ENCODE results near the gene ZNF786. TPM values are rescaled to one million over a fixed set of nuclear protein-coding genes. Genes with fewer than 3 reads are reported as not detected.

The ZNF786 gene
- total and polyA plus RNA-seq, 8 donors = 1.8 to 4.4 (median 2.7) TPM

DNA sequence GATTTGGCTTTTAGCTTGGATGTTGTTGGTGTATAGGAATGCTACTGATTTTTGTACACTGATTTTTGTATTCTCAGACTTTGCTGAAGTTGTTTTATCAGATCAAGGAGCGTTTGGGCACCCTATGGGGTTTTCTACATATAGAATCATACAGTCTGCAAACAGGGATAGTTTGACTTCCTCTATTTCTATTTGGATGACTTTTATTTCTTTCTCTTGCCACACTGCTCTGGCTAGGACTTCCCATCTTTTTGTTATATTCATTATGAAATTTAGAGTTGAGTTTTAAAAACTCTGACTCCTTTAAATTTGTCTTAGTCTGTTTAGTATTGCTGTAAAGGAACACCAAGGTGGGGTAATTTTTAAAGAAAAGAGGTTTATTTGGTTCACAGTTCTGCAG, 4.7 kb downstream of the ZNF786 start:
- Histone ChIP-seq H3K27ac (no peak overlapping the region), H3K4me1 (peaks cover 0 to 4% (median 0%) of the 10 kb centered on the region in 3 donors), H3K36me3 (no peaks in the 10 kb centered on the region), H3K27me3 (no peaks in the 10 kb centered on the region), H3K4me3 (no peak overlapping the region), H3K9me3 (no peaks in the 10 kb centered on the region)
- FAIRE-seq (no peak), DNase-seq (no peak), ATAC-seq (no peak)
- intact Hi-C loops (cut with DNase I) = no loop called here
- TF ChIP-seq, protein P1, sequence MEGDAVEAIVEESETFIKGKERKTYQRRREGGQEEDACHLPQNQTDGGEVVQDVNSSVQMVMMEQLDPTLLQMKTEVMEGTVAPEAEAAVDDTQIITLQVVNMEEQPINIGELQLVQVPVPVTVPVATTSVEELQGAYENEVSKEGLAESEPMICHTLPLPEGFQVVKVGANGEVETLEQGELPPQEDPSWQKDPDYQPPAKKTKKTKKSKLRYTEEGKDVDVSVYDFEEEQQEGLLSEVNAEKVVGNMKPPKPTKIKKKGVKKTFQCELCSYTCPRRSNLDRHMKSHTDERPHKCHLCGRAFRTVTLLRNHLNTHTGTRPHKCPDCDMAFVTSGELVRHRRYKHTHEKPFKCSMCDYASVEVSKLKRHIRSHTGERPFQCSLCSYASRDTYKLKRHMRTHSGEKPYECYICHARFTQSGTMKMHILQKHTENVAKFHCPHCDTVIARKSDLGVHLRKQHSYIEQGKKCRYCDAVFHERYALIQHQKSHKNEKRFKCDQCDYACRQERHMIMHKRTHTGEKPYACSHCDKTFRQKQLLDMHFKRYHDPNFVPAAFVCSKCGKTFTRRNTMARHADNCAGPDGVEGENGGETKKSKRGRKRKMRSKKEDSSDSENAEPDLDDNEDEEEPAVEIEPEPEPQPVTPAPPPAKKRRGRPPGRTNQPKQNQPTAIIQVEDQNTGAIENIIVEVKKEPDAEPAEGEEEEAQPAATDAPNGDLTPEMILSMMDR (IDR thresholded peaks at IDR 0.05) = no peak
- 74 to 86% methylated on average over 1 of the region's 1 CpG for WGBS, 2 donors

DNA sequence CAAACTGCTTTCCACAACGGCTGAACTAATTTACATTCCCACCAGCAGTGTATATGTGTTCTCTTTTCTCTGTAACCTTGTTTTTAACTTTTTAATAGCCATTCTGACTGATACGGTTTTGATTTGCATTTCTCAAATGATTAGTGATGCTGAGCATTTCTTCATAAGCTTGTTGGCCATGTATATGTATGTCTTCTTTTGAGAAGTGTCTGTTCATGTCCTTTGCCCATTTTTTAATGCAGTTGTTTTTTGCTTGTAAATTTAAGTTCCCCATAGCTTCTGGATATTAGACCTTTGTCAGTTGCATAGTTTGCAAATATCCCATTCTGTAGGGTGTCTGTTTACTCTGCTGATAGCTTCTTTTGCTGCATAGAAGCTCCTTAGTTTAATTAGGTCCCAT, 6.1 kb downstream of the ZNF786 start:
- no peak for ATAC-seq
- TF ChIP-seq, protein P1 (IDR thresholded peaks at IDR 0.05) = no peak
- Histone ChIP-seq H3K27me3 (no peaks in the 10 kb centered on the region), H3K9me3 (no peaks in the 10 kb centered on the region), H3K4me3 (no peak overlapping the region), H3K4me1 (no peaks in the 10 kb centered on the region), H3K27ac (no peak overlapping the region), H3K36me3 (no peaks in the 10 kb centered on the region)
- FAIRE-seq = no peak
- WGBS, 2 donors = 94 to 98% methylated on average over 2 of the region's 2 CpGs
- intact Hi-C loops (cut with DNase I) = no loop called here
- no peak for DNase-seq

DNA sequence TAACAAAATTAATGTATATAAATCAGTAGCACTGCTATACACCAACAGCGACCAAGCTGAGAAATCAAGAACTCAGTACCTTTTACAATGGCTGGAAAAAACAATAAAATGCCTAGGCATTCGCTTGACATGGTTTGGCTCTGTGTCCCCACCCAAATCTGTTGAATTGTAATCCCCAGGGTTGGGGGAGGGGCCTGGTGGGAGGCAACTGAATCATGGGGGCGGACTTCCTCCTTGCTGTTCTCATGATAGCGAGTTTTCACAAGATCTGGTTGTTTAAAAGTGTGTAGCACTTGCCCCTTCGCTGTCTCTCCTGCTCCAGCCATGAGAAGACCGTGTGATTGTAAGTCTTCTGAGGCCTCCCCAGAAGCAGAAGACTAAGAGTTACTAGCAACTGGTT, 8.6 kb downstream of the ZNF786 start:
- TF ChIP-seq, protein P1 (IDR thresholded peaks at IDR 0.05) = no peak
- no peak for DNase-seq
- Histone ChIP-seq H3K27me3 (no peaks in the 10 kb centered on the region), H3K27ac (no peak overlapping the region), H3K4me1 (no peaks in the 10 kb centered on the region), H3K9me3 (no peaks in the 10 kb centered on the region), H3K36me3 (no peaks in the 10 kb centered on the region), H3K4me3 (no peak overlapping the region)
- intact Hi-C loops (cut with DNase I) = no loop called here
- no peak for FAIRE-seq
- 96 to 97% methylated on average over 6 of the region's 6 CpGs for WGBS, 2 donors
- no peak for ATAC-seq

DNA sequence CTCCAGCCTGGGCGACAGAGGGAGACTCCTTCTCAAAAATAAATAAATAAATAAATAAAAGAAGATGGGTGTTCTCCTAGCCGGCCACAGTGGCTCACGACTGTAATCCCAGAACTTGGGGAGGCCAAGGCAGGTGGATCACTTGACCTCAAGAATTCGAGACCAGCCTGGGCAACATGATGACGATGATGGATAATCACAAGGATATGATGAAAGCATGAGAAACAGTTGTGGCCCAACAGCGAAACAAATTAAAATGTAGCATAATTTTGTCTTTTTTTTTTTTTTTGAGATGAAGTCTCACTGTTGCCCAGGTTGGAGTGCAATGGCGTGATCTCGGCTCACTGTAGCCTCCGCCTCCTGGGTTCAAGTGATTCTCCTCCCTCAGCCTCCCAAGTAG, 12.9 kb downstream of the ZNF786 start:
- FAIRE-seq = no peak
- H3K27me3 ChIP-seq = no peaks in the 10 kb centered on the region
- H3K36me3 ChIP-seq = peaks cover 0 to 4% (median 0%) of the 10 kb centered on the region in 3 donors
- no peak overlapping the region for H3K4me3 ChIP-seq
- 85 to 92% methylated on average over 9 of the region's 9 CpGs for WGBS, 2 donors
- TF ChIP-seq, protein P1 (IDR thresholded peaks at IDR 0.05) = no peak
- DNase-seq = no peak
- intact Hi-C loops (cut with DNase I) = no loop called here
- no peak overlapping the region for H3K27ac ChIP-seq
- no peaks in the 10 kb centered on the region for H3K9me3 ChIP-seq
- ATAC-seq = no peak
- H3K4me1 ChIP-seq = no peaks in the 10 kb centered on the region

DNA sequence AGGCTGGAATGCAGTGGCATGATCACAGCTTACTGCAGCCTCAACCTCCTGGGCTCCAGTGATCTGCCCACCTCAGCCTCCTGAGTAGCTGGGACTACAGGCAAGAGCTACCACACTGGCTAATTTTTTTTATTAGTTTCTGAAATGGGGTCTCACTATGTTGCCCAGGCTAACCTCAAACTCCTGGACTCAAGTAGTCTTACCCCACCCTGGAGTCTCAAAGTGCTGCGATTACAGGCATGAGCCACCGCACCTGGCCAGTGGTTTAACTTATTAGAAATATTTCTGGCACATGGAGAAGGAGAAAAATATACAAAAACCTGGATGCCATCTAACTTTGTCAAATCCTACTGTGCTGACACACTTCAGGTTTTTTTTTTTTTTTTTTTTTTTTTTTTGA, 15.2 kb downstream of the ZNF786 start:
- TF ChIP-seq, protein P1 (IDR thresholded peaks at IDR 0.05) = no peak
- intact Hi-C loops (cut with DNase I) = no loop called here
- FAIRE-seq (no peak), DNase-seq (no peak), ATAC-seq (no peak)
- H3K4me3 ChIP-seq = no peak overlapping the region
- H3K36me3 ChIP-seq = peaks cover 0 to 24% (median 7%) of the 10 kb centered on the region in 3 donors
- no peaks in the 10 kb centered on the region for H3K27me3 ChIP-seq
- no peaks in the 10 kb centered on the region for H3K4me1 ChIP-seq
- H3K27ac ChIP-seq = no peak overlapping the region
- no peaks in the 10 kb centered on the region for H3K9me3 ChIP-seq
- 98 to 99% methylated on average over 2 of the region's 2 CpGs for WGBS, 2 donors

All from pancreas (tissue), 10 donors.